WI38 (cell line): ENCODE measurements around the gene HGS.

Experiments used
- H3K4me3 ChIP-seq: 2 replicates; pipeline ENCODE4 v1.5.1; 2011; ENCODE audit warnings: low read depth, mild to moderate bottlenecking, control low read depth, low read length
- TF ChIP-seq, protein P1 (sequence below): IDR thresholded peaks from 2 replicates; pipeline ENCODE4 v1.5.1; 2012; ENCODE audit warnings: low read depth, mild to moderate bottlenecking, control low read depth, low read length

The HGS gene

GRCh38 chr17:81716674-81716996 lies 32.8 kb downstream of the HGS start:
- TF ChIP-seq, protein P1, sequence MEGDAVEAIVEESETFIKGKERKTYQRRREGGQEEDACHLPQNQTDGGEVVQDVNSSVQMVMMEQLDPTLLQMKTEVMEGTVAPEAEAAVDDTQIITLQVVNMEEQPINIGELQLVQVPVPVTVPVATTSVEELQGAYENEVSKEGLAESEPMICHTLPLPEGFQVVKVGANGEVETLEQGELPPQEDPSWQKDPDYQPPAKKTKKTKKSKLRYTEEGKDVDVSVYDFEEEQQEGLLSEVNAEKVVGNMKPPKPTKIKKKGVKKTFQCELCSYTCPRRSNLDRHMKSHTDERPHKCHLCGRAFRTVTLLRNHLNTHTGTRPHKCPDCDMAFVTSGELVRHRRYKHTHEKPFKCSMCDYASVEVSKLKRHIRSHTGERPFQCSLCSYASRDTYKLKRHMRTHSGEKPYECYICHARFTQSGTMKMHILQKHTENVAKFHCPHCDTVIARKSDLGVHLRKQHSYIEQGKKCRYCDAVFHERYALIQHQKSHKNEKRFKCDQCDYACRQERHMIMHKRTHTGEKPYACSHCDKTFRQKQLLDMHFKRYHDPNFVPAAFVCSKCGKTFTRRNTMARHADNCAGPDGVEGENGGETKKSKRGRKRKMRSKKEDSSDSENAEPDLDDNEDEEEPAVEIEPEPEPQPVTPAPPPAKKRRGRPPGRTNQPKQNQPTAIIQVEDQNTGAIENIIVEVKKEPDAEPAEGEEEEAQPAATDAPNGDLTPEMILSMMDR: no peak
- no peak overlapping the region for H3K4me3 ChIP-seq

DNA sequence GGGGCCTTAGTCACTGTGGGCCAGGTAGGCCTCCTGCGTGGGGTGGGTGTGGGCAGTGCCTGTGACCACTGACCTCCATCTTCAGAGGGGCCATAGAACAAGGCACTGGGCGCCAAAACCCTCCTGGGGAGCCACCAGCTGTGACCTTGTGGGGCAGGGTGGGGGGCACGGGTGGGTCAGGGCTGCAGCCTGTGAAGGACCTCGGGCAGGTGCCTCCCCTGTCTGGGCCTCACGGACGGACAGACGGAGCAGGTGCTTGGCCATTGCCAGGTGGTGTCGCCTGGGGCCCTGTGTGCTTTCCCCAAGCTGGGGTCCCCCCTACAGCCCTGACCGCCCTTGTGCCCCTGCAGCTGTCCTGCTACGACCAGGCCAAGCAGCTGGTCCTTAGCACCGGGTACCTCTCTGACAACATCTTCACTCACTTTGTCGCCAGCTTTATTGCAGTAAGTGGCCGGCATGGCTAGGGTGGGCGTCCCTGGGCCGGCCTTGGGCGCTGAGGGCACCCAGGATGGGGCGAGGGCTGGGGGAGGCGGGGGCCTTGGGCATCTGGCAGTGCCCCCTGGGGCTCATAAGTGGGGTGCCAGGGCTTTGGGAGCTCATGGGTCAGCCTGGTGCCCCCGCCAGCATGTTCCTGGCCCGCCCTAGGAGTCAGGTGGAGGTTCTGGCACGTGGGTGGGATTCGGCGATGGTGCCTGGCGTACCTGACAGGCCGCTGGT lies 33.4 kb downstream of the HGS start:
- H3K4me3 ChIP-seq: no peak overlapping the region
- TF ChIP-seq, protein P1: no peak

DNA sequence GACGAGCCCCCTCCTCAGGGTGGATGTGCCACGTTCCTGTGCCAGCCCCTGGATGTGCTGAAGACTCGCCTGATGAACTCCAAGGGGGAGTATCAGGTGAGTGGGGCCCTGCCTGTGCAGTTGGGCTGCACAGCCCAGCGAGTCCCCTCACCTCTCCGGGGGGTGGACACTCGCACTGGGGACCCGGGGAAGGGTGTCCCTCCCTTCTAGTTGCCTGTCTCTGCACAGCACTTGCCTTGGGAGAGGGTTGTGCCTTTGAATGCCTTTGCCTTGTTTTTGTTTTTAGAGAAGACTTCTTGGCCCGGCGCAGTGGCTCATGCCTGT lies 33.9 kb downstream of the HGS start:
- H3K4me3 ChIP-seq: no peak overlapping the region
- TF ChIP-seq, protein P1: no peak

DNA sequence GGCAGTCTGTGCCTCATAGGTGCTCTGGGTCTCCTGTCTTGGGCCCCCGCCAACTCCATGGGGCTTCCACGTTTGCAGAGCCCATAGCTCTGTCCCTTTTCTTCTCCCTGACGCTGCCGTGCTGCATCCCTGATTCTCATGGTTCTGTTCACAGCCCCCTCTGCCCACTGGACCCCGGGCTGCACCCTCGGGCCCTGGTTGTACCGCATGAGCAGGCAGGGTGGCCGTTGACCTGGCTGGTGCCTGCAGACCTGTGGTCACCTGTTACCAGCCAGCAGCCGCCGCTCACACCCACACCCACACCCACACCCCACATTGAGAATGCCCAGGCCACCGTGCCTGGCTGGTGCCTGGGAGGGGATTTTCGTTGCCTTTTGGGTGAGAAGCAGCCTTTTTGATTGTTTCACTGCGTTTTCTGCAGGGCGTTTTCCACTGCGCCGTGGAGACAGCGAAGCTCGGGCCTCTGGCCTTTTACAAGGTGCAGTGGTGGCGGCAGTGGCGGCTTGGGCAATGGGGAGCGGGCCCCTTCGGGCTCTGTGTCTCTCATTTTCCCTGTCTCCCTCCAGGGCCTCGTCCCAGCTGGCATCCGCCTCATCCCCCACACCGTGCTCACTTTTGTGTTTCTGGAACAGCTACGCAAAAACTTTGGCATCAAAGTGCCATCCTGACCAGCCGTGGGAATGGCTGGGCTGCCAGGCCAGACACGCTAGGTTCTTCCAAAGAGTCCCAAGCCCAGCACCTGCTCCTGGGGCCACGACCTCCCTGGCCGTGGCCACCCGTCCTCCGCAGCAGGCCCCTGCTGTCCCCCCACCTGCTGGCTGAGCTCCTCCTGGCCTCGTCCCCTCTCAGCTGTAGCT lies 35.8 kb downstream of the HGS start:
- TF ChIP-seq, protein P1: no peak
- no peak overlapping the region for H3K4me3 ChIP-seq

DNA sequence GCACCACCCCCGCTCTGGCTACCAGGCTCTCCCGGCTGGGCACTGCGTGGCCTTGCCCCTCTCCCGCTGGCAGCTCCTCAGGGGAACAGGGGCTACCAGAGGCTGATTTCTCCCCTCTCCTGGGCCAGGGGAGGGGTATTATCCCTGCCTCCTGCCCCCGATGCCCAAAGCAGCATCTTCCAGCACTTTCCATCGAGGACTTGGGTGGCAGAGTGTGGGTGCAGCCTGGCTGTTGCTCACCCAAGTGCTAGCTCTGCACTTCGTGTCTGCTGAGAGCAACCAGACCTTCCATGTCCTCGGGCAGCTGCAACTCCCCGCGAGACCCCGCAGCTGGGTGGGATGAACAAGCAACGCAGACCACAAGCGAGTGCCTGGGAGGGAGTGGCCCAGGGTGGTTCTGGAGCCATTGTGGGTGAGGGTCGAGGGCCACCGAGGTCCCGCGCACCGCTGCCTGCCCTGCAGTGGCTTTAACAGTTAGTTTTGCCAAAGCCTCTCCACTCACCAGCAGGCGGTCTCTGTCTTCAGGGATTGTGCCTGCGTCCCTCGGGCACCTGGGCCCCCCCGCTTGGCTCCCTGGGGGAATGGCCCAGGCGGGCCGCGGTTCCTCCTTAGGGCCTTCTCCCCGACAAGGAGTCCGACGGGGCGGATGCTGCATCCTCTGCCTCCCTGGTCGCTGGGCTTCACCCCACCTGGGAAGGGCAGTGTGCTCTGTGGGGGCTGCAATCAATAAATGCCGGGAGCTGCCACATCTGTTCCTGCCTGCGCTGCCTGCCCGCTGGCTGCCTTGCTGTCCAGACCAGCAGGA lies 36.7 kb downstream of the HGS start:
- H3K4me3 ChIP-seq: no peak overlapping the region
- TF ChIP-seq, protein P1: no peak

DNA sequence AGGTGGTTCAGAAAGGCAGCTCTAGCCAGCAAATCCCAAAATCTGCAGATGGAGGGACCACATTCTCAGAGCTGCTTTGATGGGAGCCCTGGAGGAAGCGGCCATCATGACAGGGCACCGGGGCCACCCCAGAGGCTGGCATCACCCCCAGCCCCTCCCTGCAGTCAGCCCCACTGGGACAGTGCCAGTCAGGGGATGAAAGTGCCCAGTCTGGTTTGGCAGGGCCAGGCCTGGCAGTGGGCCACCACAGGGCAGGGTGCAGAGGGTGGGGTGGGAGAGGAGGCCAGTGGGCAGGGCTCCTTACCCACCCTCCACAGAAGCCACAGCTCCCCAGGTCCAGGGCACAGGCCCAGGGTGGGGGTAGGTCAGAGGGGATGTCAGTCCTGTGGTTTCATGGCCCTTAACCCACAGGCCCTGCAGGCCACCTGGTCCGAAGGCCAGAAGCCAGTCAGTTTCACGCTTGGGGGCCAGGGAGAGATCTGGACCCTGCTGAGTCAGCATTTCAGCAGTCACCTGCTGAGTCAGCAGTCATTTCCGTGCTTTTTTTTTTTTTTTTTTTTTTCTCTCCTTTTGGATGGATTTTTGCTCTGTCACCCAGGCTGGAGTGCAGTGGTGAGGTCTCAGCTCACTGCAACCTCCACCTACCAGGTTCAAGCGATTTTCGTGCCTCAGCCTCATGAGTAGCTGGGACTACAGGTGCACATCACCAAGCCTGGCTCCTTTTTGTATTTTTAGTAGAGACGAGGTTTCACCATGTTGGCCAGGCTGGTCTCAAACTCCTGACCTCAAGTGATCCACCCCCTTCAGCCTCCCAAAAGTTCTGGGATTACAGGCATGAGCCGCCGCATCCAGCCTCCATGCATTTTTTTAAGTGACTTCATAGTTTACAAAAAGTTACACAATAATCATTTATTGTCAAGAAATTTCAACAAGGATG lies 38.6 kb downstream of the HGS start:
- no peak overlapping the region for H3K4me3 ChIP-seq
- TF ChIP-seq, protein P1: no peak
